Peyer's patch (tissue), 4 donors: ENCODE results near the gene DCAF6.

ENCODE experiments used
- POLR2A ChIP-seq, 2 donors: fragments of 450-650 bp; IDR thresholded peaks; one replicate each; pipeline ENCODE4 v1.5.1; 2017; ENCODE audit warnings: antibody characterized with exemption in 2 of 2, mild to moderate bottlenecking in 2 of 2, moderate library complexity in 2 of 2
- TF ChIP-seq, protein P1 (sequence below), 6 experiments: fragments of 450-650 bp in 4 of 6; fragments of 200-600 bp in 2 of 6; sonication (generic) in 1 of 6; IDR thresholded peaks; one replicate each; pipeline ENCODE4 v1.5.1; 2017 to 2019; ENCODE audit warnings: antibody characterized with exemption in 6 of 6, mild to moderate bottlenecking in 3 of 6, moderate library complexity in 1 of 6

DNA sequence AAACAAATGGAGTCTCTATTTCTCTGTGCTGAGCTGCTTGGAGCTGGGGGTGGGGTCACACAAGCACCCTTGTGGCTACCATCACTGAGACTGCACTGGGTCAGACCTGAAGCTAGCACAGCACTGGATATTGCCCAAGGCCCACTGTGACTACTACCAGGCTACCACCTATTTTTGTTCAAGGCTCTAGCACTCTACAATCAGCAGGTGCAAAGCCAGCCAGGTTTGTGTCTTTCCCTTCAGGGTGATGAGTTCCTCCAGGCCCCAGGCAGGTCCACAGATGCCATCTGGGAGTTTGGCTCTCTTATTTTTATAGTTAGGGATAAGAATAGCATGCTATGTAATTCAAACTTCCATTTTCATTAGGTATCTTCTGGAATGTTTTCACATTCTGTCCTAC is 46.1 kb upstream of the DCAF6 start:
- TF ChIP-seq, protein P1, sequence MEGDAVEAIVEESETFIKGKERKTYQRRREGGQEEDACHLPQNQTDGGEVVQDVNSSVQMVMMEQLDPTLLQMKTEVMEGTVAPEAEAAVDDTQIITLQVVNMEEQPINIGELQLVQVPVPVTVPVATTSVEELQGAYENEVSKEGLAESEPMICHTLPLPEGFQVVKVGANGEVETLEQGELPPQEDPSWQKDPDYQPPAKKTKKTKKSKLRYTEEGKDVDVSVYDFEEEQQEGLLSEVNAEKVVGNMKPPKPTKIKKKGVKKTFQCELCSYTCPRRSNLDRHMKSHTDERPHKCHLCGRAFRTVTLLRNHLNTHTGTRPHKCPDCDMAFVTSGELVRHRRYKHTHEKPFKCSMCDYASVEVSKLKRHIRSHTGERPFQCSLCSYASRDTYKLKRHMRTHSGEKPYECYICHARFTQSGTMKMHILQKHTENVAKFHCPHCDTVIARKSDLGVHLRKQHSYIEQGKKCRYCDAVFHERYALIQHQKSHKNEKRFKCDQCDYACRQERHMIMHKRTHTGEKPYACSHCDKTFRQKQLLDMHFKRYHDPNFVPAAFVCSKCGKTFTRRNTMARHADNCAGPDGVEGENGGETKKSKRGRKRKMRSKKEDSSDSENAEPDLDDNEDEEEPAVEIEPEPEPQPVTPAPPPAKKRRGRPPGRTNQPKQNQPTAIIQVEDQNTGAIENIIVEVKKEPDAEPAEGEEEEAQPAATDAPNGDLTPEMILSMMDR (IDR thresholded peaks at IDR 0.05), result no peak
- TF ChIP-seq POLR2A (IDR thresholded peaks at IDR 0.05), result no peak
